Colonic mucosa (tissue), 4 donors: Measurements from ENCODE around the gene DNMT3B. TPM values are rescaled to one million over a fixed set of nuclear protein-coding genes. Genes with fewer than 3 reads are reported as not detected.

Experiments
- DNase-seq: peaks from one replicate; pipeline ENCODE4 v3.0.0-alpha.2; 2020
- H3K27ac ChIP-seq: fragments of 200-600 bp; one replicate; pipeline ENCODE4 v1.8.0; 2021
- H3K27me3 ChIP-seq: fragments of 200-600 bp; one replicate; pipeline ENCODE4 v1.8.0; 2021
- H3K36me3 ChIP-seq: fragments of 200-600 bp; one replicate; pipeline ENCODE4 v1.8.0; 2021
- H3K4me1 ChIP-seq: fragments of 200-600 bp; one replicate; pipeline ENCODE4 v1.8.0; 2021; ENCODE audit warnings: mild to moderate bottlenecking
- H3K4me3 ChIP-seq: fragments of 200-600 bp; one replicate; pipeline ENCODE4 v1.8.0; 2021
- H3K9ac ChIP-seq, 2 donors: one replicate each; pipeline ENCODE4 v1.7.0; 2013; ENCODE audit warnings: control low read depth in 2 of 2, low read depth in 2 of 2, low read length in 2 of 2
- H3K9me3 ChIP-seq: fragments of 200-600 bp; one replicate; pipeline ENCODE4 v1.8.0; 2021
- intact Hi-C: fragments of 100-400 bp; cut with DNase I; formaldehyde crosslinking; loops from one replicate; pipeline ENCODE4 v1.14.1; 2022
- total RNA-seq, 2 donors: library from RNA; stranded (reverse); fragmentation: NEBNext Ultra II Directional in 1 of 2; extraction: Animal tissue kit (Norgen Biotek cat#: 25700) in 1 of 2; gene quantifications; one replicate each; pipeline ENCODE4 v1.2.1, GENCODE V29; 2021
- TF ChIP-seq, protein P1 (sequence below): fragments of 200-600 bp; IDR thresholded peaks from one replicate; pipeline ENCODE4 v1.8.0; 2022; ENCODE audit warnings: antibody characterized with exemption, mild to moderate bottlenecking
- donor health status: healthy.
- donor health status: DM: no; HTN: no; CAD: no.
- donor health status: DM: no; HTN: no; CAD: no.

DNMT3B gene
- total RNA-seq, 2 donors from 2014 or later: 0.80 to 3.3 TPM

DNA sequence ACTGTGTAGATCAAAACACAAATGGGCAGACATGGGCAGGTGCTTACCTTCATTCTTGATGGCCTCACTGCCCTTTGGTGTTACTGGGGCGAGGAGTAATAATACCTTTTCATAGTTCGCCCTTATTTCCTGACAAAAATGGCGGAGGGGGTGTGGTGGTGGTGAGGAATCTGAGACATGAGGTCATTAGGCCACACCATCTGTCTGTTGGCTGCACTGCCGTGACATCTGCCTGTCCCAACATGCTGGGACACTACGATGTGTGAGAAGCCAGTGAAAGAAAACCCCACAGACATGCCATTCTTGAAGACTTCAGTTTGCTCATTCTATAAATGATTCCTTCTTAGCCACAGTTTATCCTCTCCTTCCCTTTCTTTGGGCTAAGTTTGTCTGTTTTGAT is 44.2 kb downstream of the DNMT3B start:
- Histone ChIP-seq H3K9ac (no peak overlapping the region), H3K36me3 (no peaks in the 10 kb centered on the region), H3K4me3 (no peak overlapping the region), H3K4me1 (no peaks in the 10 kb centered on the region), H3K9me3 (no peaks in the 10 kb centered on the region), H3K27me3 (no peaks in the 10 kb centered on the region), H3K27ac (no peak overlapping the region)
- TF ChIP-seq, protein P1, sequence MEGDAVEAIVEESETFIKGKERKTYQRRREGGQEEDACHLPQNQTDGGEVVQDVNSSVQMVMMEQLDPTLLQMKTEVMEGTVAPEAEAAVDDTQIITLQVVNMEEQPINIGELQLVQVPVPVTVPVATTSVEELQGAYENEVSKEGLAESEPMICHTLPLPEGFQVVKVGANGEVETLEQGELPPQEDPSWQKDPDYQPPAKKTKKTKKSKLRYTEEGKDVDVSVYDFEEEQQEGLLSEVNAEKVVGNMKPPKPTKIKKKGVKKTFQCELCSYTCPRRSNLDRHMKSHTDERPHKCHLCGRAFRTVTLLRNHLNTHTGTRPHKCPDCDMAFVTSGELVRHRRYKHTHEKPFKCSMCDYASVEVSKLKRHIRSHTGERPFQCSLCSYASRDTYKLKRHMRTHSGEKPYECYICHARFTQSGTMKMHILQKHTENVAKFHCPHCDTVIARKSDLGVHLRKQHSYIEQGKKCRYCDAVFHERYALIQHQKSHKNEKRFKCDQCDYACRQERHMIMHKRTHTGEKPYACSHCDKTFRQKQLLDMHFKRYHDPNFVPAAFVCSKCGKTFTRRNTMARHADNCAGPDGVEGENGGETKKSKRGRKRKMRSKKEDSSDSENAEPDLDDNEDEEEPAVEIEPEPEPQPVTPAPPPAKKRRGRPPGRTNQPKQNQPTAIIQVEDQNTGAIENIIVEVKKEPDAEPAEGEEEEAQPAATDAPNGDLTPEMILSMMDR: no peak
- intact Hi-C loops: no loop called here
- no peak for DNase-seq

DNA sequence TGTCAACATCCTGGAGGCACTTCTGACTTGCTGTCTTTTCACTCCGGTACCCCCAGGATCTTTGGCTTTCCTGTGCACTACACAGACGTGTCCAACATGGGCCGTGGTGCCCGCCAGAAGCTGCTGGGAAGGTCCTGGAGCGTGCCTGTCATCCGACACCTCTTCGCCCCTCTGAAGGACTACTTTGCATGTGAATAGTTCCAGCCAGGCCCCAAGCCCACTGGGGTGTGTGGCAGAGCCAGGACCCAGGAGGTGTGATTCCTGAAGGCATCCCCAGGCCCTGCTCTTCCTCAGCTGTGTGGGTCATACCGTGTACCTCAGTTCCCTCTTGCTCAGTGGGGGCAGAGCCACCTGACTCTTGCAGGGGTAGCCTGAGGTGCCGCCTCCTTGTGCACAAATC is 45.5 kb downstream of the DNMT3B start:
- Histone ChIP-seq H3K27ac (no peak overlapping the region), H3K4me1 (no peaks in the 10 kb centered on the region), H3K27me3 (no peaks in the 10 kb centered on the region), H3K36me3 (no peaks in the 10 kb centered on the region), H3K9ac (no peak overlapping the region), H3K4me3 (no peak overlapping the region), H3K9me3 (no peaks in the 10 kb centered on the region)
- TF ChIP-seq, protein P1: no peak
- intact Hi-C loops: no loop called here
- no peak for DNase-seq

DNA sequence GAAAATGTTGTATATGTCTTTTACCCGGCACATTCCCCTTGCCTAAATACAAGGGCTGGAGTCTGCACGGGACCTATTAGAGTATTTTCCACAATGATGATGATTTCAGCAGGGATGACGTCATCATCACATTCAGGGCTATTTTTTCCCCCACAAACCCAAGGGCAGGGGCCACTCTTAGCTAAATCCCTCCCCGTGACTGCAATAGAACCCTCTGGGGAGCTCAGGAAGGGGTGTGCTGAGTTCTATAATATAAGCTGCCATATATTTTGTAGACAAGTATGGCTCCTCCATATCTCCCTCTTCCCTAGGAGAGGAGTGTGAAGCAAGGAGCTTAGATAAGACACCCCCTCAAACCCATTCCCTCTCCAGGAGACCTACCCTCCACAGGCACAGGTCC is 46.3 kb downstream of the DNMT3B start:
- H3K27ac ChIP-seq: no peak overlapping the region
- no peak overlapping the region for H3K9ac ChIP-seq
- no peaks in the 10 kb centered on the region for H3K27me3 ChIP-seq
- intact Hi-C loops: no loop called here
- H3K4me3 ChIP-seq: no peak overlapping the region
- H3K4me1 ChIP-seq: no peaks in the 10 kb centered on the region
- H3K9me3 ChIP-seq: no peaks in the 10 kb centered on the region
- TF ChIP-seq, protein P1: no peak
- no peak for DNase-seq
- no peaks in the 10 kb centered on the region for H3K36me3 ChIP-seq

DNA sequence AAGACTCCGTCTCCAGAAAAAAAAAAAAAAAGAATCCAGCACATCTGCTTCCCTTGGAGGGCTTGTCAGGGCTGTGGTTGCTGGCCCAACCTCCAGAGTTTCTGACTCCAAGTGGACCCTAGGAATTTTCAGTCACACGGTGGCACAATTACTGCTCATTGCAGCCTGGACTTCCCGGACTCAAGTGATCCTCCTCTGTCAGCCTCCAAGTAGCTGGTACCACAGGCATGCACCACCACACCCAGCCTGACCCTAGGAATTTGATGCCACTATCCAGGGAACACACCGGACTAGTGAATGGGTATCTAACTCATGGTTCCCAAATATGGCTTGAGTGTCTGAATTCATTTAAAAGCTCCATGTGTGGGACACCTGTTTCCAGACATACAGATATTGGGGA is 47.7 kb downstream of the DNMT3B start:
- Histone ChIP-seq H3K27me3 (no peaks in the 10 kb centered on the region), H3K27ac (no peak overlapping the region), H3K9ac (no peak overlapping the region), H3K36me3 (no peaks in the 10 kb centered on the region), H3K4me1 (no peaks in the 10 kb centered on the region), H3K4me3 (no peak overlapping the region), H3K9me3 (no peaks in the 10 kb centered on the region)
- no peak for DNase-seq
- TF ChIP-seq, protein P1: no peak
- intact Hi-C loops: no loop called here

DNA sequence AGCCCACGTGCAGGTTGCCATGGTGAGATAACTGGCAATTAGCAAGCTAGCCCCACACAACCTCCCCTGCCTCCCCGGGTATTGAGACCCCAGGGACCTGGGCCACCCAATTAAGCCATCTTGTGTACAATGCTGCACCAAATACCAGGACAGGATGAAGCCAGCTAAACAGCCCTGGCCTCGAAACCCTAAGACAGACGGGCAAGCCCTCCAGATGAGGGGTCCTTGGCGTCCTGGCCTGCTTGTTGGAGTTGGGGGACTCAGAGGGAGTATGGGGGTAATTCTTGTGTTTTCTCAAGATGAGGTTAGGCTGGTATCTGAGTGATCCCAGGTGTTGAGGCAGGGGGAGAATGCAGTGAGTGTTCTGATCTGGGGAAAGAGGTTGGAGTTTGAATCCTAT is 48.8 kb downstream of the DNMT3B start:
- no peaks in the 10 kb centered on the region for H3K36me3 ChIP-seq
- no peak overlapping the region for H3K4me3 ChIP-seq
- intact Hi-C loops: no loop called here
- no peaks in the 10 kb centered on the region for H3K4me1 ChIP-seq
- H3K9ac ChIP-seq: no peak overlapping the region
- TF ChIP-seq, protein P1: no peak
- DNase-seq: no peak
- no peaks in the 10 kb centered on the region for H3K27me3 ChIP-seq
- H3K9me3 ChIP-seq: no peaks in the 10 kb centered on the region
- no peak overlapping the region for H3K27ac ChIP-seq

DNA sequence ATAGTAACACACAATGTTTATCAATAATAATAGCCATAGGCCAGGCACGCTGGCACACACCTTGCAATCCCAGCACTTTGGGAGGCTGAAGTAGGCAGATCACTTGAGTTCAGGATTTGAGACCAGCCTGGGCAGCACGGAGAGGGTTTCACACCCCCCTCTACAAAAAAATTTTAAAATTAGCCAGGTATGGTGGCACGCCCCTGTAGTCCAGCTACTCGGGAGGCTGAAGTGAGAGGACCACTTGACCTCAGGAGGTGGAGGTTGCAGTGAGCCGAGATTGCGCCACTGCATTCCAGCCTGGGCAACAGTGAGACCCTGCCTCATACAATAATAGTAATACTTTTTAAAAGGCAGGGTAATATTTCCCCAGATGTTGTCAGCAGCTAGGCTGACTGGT is 49.7 kb downstream of the DNMT3B start:
- TF ChIP-seq, protein P1: no peak
- H3K9ac ChIP-seq: no peak overlapping the region
- H3K4me1 ChIP-seq: no peaks in the 10 kb centered on the region
- intact Hi-C loops: no loop called here
- H3K36me3 ChIP-seq: no peaks in the 10 kb centered on the region
- no peaks in the 10 kb centered on the region for H3K27me3 ChIP-seq
- H3K27ac ChIP-seq: no peak overlapping the region
- no peaks in the 10 kb centered on the region for H3K9me3 ChIP-seq
- H3K4me3 ChIP-seq: no peak overlapping the region
- no peak for DNase-seq
